ENCODE results near the gene MRPL44. TPM values are rescaled to one million over a fixed set of nuclear protein-coding genes. Genes with fewer than 3 reads are reported as not detected.

Gene MRPL44
- polyA plus RNA-seq, 1 experiment: 24.3 TPM

DNA sequence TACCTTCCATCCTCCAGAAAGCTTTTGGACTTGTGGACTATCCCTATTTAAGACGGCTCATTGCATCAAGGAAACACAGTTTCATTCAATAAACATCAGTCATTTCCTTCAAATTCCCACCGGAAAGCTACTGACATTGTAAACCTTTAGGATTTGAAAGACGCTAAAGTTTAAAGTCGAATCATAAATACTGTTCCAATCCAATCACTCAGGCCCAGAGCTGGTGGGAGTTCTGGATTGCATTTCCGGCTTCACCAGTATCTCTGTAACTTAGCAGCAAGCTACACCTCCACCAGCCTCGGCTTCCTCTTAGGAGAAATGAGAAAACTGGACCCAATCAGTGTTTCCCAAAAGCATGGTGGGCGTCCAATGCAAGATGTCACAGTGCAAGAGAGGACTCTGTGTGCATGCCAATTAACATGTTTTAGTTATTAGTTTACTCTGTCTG is 13.7 kb upstream of the MRPL44 start:
- DNase-seq (ENCODE audit: low read depth, low spot score): no peak
- H3K9me3 ChIP-seq (ENCODE audit: control insufficient read depth, insufficient read depth, low read length): no peaks in the 10 kb centered on the region; the same call in 1 of the 2 replicates
- TF ChIP-seq, protein P1, sequence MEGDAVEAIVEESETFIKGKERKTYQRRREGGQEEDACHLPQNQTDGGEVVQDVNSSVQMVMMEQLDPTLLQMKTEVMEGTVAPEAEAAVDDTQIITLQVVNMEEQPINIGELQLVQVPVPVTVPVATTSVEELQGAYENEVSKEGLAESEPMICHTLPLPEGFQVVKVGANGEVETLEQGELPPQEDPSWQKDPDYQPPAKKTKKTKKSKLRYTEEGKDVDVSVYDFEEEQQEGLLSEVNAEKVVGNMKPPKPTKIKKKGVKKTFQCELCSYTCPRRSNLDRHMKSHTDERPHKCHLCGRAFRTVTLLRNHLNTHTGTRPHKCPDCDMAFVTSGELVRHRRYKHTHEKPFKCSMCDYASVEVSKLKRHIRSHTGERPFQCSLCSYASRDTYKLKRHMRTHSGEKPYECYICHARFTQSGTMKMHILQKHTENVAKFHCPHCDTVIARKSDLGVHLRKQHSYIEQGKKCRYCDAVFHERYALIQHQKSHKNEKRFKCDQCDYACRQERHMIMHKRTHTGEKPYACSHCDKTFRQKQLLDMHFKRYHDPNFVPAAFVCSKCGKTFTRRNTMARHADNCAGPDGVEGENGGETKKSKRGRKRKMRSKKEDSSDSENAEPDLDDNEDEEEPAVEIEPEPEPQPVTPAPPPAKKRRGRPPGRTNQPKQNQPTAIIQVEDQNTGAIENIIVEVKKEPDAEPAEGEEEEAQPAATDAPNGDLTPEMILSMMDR (IDR thresholded peaks at IDR 0.05; ENCODE audit: low read depth, low read length): no peak
- CTCF ChIA-PET: interaction anchor here (0.5 kb wide), 1 partner anchor 373 kb away, joined by 3 read pairs; no protein-coding TSS in a partner anchor
- no peaks in the 10 kb centered on the region for H3K27me3 ChIP-seq (ENCODE audit: control insufficient read depth, insufficient read depth, low read length)
- peak overlapping the region; percentile 91 for H3K4me3 ChIP-seq (ENCODE audit: low read depth, low read length)
- POLR2A ChIA-PET: interaction anchor here (0.6 to 1.2 kb wide), 2 partner anchors 11 to 27 kb away, joined by 6 to 11 read pairs; no protein-coding TSS in a partner anchor
- H3K27ac ChIP-seq (ENCODE audit: low read depth, low read length): no peak overlapping the region

DNA sequence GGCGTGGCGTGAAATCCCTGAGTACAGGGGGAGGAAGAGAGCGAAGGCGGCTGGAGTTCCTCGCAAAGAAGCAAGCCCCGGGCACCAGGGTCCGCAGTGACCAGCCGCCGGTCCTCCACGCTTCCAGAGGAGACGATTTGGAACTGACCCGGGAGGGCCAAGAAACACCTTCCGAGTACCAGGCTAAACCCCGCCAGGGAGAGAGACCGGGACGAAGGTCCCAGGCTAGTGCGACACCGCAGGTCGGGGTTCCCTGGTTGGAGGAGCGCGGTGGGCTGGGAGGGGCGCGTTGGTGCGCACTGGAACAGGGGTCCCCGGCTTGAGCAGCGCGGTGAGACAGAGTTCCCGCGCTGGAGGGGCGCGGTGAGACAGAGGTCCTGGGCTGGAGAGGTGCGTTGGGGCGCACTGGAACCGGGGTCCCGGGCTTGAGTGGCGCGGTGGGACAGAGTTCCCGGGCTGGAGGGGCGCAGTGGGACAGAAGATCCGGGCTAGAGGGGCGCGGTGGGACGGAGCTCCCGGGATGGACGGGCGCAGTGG is 13.0 kb upstream of the MRPL44 start:
- CTCF ChIA-PET: interaction anchor here (0.7 kb wide), 2 partner anchors 152 to 340 kb away, joined by 3 read pairs; no protein-coding TSS in a partner anchor
- H3K4me3 ChIP-seq (ENCODE audit: low read depth, low read length): peak overlapping the region; percentile 91
- POLR2A ChIA-PET: interaction anchor here (0.6 to 1.2 kb wide), 3 partner anchors 10 to 31 kb away, joined by 6 to 11 read pairs (median 7); no protein-coding TSS in a partner anchor
- H3K27me3 ChIP-seq (ENCODE audit: control insufficient read depth, insufficient read depth, low read length): no peaks in the 10 kb centered on the region
- no peak for DNase-seq (ENCODE audit: low read depth, low spot score)
- H3K9me3 ChIP-seq (ENCODE audit: control insufficient read depth, insufficient read depth, low read length): no peaks in the 10 kb centered on the region; the same call in 1 of the 2 replicates
- TF ChIP-seq, protein P1 (IDR thresholded peaks at IDR 0.05; ENCODE audit: low read depth, low read length): no peak
- H3K27ac ChIP-seq (ENCODE audit: low read depth, low read length): peak overlapping the region; percentile 68

DNA sequence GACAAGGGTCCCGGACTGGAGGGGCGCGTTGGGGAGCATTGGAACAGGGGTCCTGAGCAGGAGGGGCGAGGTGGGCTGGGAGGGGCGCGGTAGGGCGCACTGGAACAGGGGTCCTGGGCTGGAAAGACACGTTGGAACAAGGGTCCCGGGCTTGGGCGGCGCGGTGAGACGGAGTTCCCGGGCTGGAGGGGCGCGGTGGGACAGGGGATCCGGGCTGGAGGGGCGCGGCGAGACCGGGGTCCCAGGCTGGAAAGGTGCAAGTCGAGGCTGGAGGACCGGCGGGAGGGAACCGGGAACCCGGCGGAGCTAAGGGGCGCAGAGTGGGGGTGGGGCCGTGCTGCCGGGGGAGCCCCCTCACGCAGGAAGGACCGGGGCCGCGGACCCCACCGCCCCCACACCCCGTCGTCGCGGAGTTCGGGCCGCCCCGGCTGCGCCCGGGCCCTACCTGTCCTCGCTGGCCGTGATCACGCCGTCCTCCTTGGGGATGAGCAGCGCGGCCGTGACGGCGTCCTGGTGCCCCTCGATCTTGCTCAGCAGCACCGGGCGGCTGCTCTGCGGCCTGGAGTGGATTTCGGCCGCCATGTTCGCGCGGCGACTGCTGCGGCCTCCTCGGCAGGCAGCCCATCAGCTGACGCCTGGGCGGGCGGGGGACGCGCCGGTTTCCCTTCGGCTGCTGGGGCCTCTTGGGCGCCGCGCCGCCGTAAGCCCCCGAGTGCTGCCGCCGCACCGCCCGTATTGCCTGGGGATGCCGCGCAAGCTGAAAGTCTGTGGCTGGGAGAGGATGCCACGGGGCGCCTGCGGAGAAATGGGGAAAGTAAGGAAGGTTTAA is 12.3 kb upstream of the MRPL44 start, which contains the start of gene WDFY1:
Gene WDFY1, minus strand, starts transcription at position 633 of the 829 bp plus-strand sequence. Its CDS starts 51 bp downstream, at position 582.
- TF ChIP-seq, protein P1 (IDR thresholded peaks at IDR 0.05; ENCODE audit: low read depth, low read length): no peak
- ChIA-PET CTCF (interaction anchor here (0.7 kb wide), 2 partner anchors 153 to 339 kb away, joined by 3 read pairs; no protein-coding TSS in a partner anchor), POLR2A (interaction anchor here (0.6 to 1.2 kb wide), 4 partner anchors 10 to 1893 kb away, joined by 3 to 8 read pairs (median 6); no protein-coding TSS in a partner anchor)
- peak within 1 kb of the TSS; percentile 68 for H3K27ac ChIP-seq (ENCODE audit: low read depth, low read length)
- DNase-seq (ENCODE audit: low read depth, low spot score): peak; percentile 65
- H3K4me3 ChIP-seq (ENCODE audit: low read depth, low read length): peak within 1 kb of the TSS; percentile 91
- H3K9me3 ChIP-seq (ENCODE audit: control insufficient read depth, insufficient read depth, low read length): no peaks in the 10 kb centered on the region; the same call in 1 of the 2 replicates
- no peaks in the 10 kb centered on the region for H3K27me3 ChIP-seq (ENCODE audit: control insufficient read depth, insufficient read depth, low read length)

DNA sequence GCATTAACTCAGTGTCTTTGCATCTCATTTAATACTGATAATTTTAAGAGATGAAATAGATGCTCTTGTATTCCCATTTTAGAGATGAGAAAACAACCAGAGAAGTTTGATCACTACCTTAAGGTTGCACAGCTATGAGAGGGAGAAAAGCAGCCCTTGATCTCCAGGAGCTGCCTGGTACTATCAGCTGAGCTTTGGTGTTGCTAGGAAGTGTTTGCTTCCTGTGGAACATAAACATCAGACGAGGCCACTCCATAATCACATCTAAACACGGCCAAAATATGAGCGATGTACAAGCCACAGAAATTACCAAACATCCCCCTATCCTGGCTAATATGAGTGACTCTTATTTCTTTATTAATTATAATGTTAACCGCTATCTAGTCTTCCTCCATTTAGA is 11.5 kb upstream of the MRPL44 start:
- Histone ChIP-seq H3K9me3 (ENCODE audit: control insufficient read depth, insufficient read depth, low read length) (no peaks in the 10 kb centered on the region; the same call in 1 of the 2 replicates), H3K27me3 (ENCODE audit: control insufficient read depth, insufficient read depth, low read length) (no peaks in the 10 kb centered on the region), H3K27ac (ENCODE audit: low read depth, low read length) (no peak overlapping the region), H3K4me3 (ENCODE audit: low read depth, low read length) (no peak overlapping the region)
- DNase-seq (ENCODE audit: low read depth, low spot score): no peak
- ChIA-PET POLR2A (interaction anchor here (0.6 to 0.7 kb wide), 3 partner anchors 9 to 1894 kb away, joined by 3 to 8 read pairs (median 4); no protein-coding TSS in a partner anchor), CTCF (interaction anchor here (1.0 kb wide), 1 partner anchor 9 kb away, joined by 3 read pairs; no protein-coding TSS in a partner anchor)
- TF ChIP-seq, protein P1 (IDR thresholded peaks at IDR 0.05; ENCODE audit: low read depth, low read length): no peak

Measured in AG04450 (cell line).